Thyroid gland (tissue), 4 donors: ENCODE data around the gene PRELID2.

Experiments used
- CTCF ChIP-seq, 6 experiments: fragments of 200-600 bp in 3 of 6; fragments of 450-650 bp in 3 of 6; sonication (generic) in 3 of 6; IDR thresholded peaks; one replicate each; pipeline ENCODE4 v1.5.1; 2016 to 2019; ENCODE audit warnings: antibody characterized with exemption in 6 of 6, mild to moderate bottlenecking in 2 of 6, inconsistent platforms in 1 of 6, moderate library complexity in 1 of 6
- POLR2A ChIP-seq, 2 donors: fragments of 450-650 bp; IDR thresholded peaks; one replicate each; pipeline ENCODE4 v1.6.1; 2017; ENCODE audit warnings: antibody characterized with exemption in 2 of 2, mild to moderate bottlenecking in 2 of 2, moderate library complexity in 1 of 2

DNA sequence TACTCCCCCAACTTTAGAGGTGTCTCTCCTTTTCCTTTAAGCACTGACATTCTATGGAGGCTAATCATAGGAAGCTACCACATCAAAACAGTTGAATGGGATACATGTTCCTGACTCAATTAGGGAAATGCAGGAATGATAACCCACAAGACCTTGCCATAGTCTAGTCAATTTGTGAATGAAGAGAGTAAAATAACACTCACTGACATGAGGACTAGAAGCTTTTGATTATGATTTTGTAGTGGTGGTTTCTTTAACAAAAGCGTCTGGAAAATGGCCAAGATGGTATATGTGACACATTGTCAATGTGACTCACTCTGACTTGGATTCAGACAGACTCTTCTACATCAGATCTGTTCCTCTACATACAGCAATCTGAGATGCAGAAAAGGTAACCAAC lies 13.7 kb upstream of the PRELID2 start:
- TF ChIP-seq CTCF (IDR thresholded peaks at IDR 0.05) (no peak), POLR2A (IDR thresholded peaks at IDR 0.05) (no peak)
